Type B pancreatic cell (in vitro differentiated cells): ENCODE data around the gene TIAM2. TPM values are rescaled to one million over a fixed set of nuclear protein-coding genes. Genes with fewer than 3 reads are reported as not detected.
"Not testable (repeated sequence)": the region's sequence is repeated elsewhere in the genome, so short reads cannot be mapped to it uniquely, and the experiment has no call there.

Source experiments
- DNase-seq: peaks from one replicate; pipeline ENCODE4 v3.0.0; 2021; ENCODE audit warnings: mixed read lengths; ENCODE audit not compliant: unreplicated experiment; ENCODE audit errors: extremely low spot score
- H3K27ac Mint-ChIP-seq: 2 replicates; pipeline ENCODE4 v1.8.0; 2021; ENCODE audit warnings: mild to moderate bottlenecking, mixed read lengths
- H3K27me3 Mint-ChIP-seq: 2 replicates; pipeline ENCODE4 v1.8.0; 2021; ENCODE audit warnings: mixed read lengths
- H3K36me3 Mint-ChIP-seq: 2 replicates; pipeline ENCODE4 v1.8.0; 2021; ENCODE audit warnings: mixed read lengths
- H3K4me1 Mint-ChIP-seq: one replicate; pipeline ENCODE4 v1.8.0; 2021; ENCODE audit warnings: mixed read lengths; ENCODE audit not compliant: unreplicated experiment
- H3K4me3 Mint-ChIP-seq: 2 replicates; pipeline ENCODE4 v1.8.0; 2021; ENCODE audit warnings: mild to moderate bottlenecking, mixed read lengths
- H3K9me3 Mint-ChIP-seq: 2 replicates; pipeline ENCODE4 v1.8.0; 2021; ENCODE audit warnings: mixed read lengths
- CTCF ChIP-seq: fragments of 200-600 bp; sonication (generic); conservative IDR thresholded peaks from 2 replicates; pipeline ENCODE4 v1.5.0; 2021; ENCODE audit warnings: antibody characterized with exemption, mild to moderate bottlenecking
- total RNA-seq: library from RNA; stranded (reverse); gene quantifications from 2 replicates; pipeline ENCODE4 v1.2.1, GENCODE V29; 2021; ENCODE audit warnings: low replicate concordance

The TIAM2 gene
- total RNA-seq, 1 donor from 2014 or later, result 13.5 TPM

- H3K36me3 Mint-ChIP-seq, result peaks cover 10% of the 10 kb centered on the region
- H3K4me3 Mint-ChIP-seq, result no peak overlapping the region
- H3K9me3 Mint-ChIP-seq, result peaks cover 6% of the 10 kb centered on the region
- no peak for DNase-seq
- no peak for TF ChIP-seq CTCF
- H3K27me3 Mint-ChIP-seq, result no peaks in the 10 kb centered on the region
- H3K27ac Mint-ChIP-seq, result no peak overlapping the region
- no peaks in the 10 kb centered on the region for H3K4me1 Mint-ChIP-seq
Measured at GRCh38 chr6:155093430-155093829, 98.3 kb downstream of the TIAM2 start.

GRCh38 chr6:155100087-155100486, 105.0 kb downstream of the TIAM2 start:
- Mint-ChIP-seq H3K4me3 (no peak overlapping the region), H3K9me3 (peaks cover 6% of the 10 kb centered on the region), H3K4me1 (no peaks in the 10 kb centered on the region), H3K27ac (no peak overlapping the region), H3K36me3 (no peaks in the 10 kb centered on the region), H3K27me3 (no peaks in the 10 kb centered on the region)
- no peak for DNase-seq
- TF ChIP-seq CTCF, result no peak

- Mint-ChIP-seq H3K36me3 (no peaks in the 10 kb centered on the region), H3K27ac (no peak overlapping the region), H3K27me3 (no peaks in the 10 kb centered on the region), H3K4me3 (no peak overlapping the region), H3K9me3 (peaks cover 6% of the 10 kb centered on the region), H3K4me1 (no peaks in the 10 kb centered on the region)
- TF ChIP-seq CTCF, result no peak
- DNase-seq, result no peak
Measured at GRCh38 chr6:155100591-155100990, 105.5 kb downstream of the TIAM2 start.

- H3K4me3 Mint-ChIP-seq, H3K27ac Mint-ChIP-seq, H3K36me3 Mint-ChIP-seq, H3K27me3 Mint-ChIP-seq, DNase-seq, H3K9me3 Mint-ChIP-seq: not testable (repeated sequence)
- H3K4me1 Mint-ChIP-seq, result peaks cover 15% of the 10 kb centered on the region
Measured at GRCh38 chr6:155103083-155103645, 108.0 kb downstream of the TIAM2 start.

GRCh38 chr6:155103816-155104366, 108.8 kb downstream of the TIAM2 start:
- Mint-ChIP-seq H3K27me3 (no peaks in the 10 kb centered on the region), H3K27ac (no peak overlapping the region), H3K36me3 (no peaks in the 10 kb centered on the region), H3K4me1 (peaks cover 19% of the 10 kb centered on the region), H3K4me3 (no peak overlapping the region), H3K9me3 (no peaks in the 10 kb centered on the region)
- TF ChIP-seq CTCF, result no peak
- DNase-seq, result no peak

GRCh38 chr6:155106456-155107115, 111.5 kb downstream of the TIAM2 start:
- Mint-ChIP-seq H3K4me3 (no peak overlapping the region), H3K27me3 (no peaks in the 10 kb centered on the region), H3K4me1 (peaks cover 28% of the 10 kb centered on the region), H3K27ac (no peak overlapping the region), H3K9me3 (no peaks in the 10 kb centered on the region), H3K36me3 (no peaks in the 10 kb centered on the region)
- no peak for TF ChIP-seq CTCF
- DNase-seq, result no peak
